Spleen (tissue), 7 donors: Measurements from ENCODE around the gene TUSC1.

ENCODE experiments used
- POLR2A ChIP-seq, 3 donors: fragments of 450-650 bp; IDR thresholded peaks; one replicate each; pipeline ENCODE4 v1.5.1; 2017; ENCODE audit warnings: antibody characterized with exemption in 3 of 3, mild to moderate bottlenecking in 1 of 3
- TF ChIP-seq, protein P1 (sequence below), 11 experiments: fragments of 200-600 bp in 7 of 11; fragments of 450-650 bp in 4 of 11; sonication (generic) in 4 of 11; IDR thresholded peaks in 8 of 11; conservative IDR thresholded peaks in 3 of 11; 1 replicate in 7 of 11; 2 replicates in 4 of 11; pipeline versions ENCODE4 v1.4.0 to v1.8.0; 2016 to 2021; ENCODE audit warnings: antibody characterized with exemption in 11 of 11, inconsistent platforms in 4 of 11, mild to moderate bottlenecking in 1 of 11
- donor health status: DM: no; HTN: no; CAD: no; lungs with moderate emphysema.
- donor health status: DM: no; HTN: no; CAD: no.
- donor health status: DM: no; HTN: no; CAD: no.

DNA sequence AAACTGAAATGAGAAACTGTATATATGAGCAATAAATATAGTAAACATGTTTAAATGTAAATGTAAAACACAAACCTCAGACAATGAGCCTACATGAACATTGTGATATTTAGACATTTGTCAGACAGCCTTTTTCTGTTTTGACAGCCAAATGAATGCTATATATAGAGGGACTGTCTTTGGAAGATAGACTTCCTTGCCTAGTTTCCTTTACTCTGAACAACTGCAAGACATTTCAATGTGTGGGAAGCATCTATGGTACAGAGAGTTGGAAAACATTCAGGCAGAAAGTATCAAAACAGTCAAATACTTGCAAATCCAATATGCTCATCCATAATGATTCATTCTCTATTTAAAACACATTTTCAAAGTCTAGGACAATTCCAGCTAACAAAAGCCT, 31.7 kb upstream of the TUSC1 start:
- no peak for TF ChIP-seq POLR2A (IDR thresholded peaks at IDR 0.05)
- TF ChIP-seq, protein P1, sequence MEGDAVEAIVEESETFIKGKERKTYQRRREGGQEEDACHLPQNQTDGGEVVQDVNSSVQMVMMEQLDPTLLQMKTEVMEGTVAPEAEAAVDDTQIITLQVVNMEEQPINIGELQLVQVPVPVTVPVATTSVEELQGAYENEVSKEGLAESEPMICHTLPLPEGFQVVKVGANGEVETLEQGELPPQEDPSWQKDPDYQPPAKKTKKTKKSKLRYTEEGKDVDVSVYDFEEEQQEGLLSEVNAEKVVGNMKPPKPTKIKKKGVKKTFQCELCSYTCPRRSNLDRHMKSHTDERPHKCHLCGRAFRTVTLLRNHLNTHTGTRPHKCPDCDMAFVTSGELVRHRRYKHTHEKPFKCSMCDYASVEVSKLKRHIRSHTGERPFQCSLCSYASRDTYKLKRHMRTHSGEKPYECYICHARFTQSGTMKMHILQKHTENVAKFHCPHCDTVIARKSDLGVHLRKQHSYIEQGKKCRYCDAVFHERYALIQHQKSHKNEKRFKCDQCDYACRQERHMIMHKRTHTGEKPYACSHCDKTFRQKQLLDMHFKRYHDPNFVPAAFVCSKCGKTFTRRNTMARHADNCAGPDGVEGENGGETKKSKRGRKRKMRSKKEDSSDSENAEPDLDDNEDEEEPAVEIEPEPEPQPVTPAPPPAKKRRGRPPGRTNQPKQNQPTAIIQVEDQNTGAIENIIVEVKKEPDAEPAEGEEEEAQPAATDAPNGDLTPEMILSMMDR (IDR thresholded peaks at IDR 0.05 in 8 of 11, conservative IDR thresholded peaks at IDR 0.05 in 3 of 11): no peak
